IMR-90 (cell line): ENCODE data around the gene COL20A1.

ENCODE experiments used
- BHLHE40 ChIP-seq: fragments of 150-350 bp; IDR thresholded peaks from 2 replicates; pipeline ENCODE4 v1.6.1; 2016; ENCODE audit warnings: mild to moderate bottlenecking, low read depth, low read length
- CHD1 ChIP-seq: IDR thresholded peaks from 2 replicates; pipeline ENCODE4 v1.6.1; 2012; ENCODE audit warnings: low read depth, low read length, improper control_type of control experiment
- CTCF ChIP-seq: conservative IDR thresholded peaks from 2 replicates; pipeline ENCODE4 v1.5.1; 2012; ENCODE audit warnings: mild to moderate bottlenecking, low read depth, low read length, improper control_type of control experiment
- ELK1 ChIP-seq: fragments of 150-350 bp; IDR thresholded peaks from 2 replicates; pipeline ENCODE4 v1.6.1; 2016; ENCODE audit warnings: low read depth, mild to moderate bottlenecking, low read length, moderate library complexity, borderline replicate concordance
- MAFK ChIP-seq: IDR thresholded peaks from 2 replicates; pipeline ENCODE4 v1.6.1; 2012; ENCODE audit warnings: low read depth, low read length, improper control_type of control experiment
- MAZ ChIP-seq: IDR thresholded peaks from 2 replicates; pipeline ENCODE4 v1.6.1; 2012; ENCODE audit warnings: low read depth, mild to moderate bottlenecking, low read length, improper control_type of control experiment, moderate library complexity, borderline replicate concordance
- MXI1 ChIP-seq: IDR thresholded peaks from 2 replicates; pipeline ENCODE4 v1.6.1; 2012; ENCODE audit warnings: low read depth, mild to moderate bottlenecking, low read length, moderate library complexity, borderline replicate concordance
- POLR2A ChIP-seq: IDR thresholded peaks from 2 replicates; pipeline ENCODE4 v1.6.1; 2012; ENCODE audit warnings: mild to moderate bottlenecking, low read depth, low read length
- RAD21 ChIP-seq: IDR thresholded peaks from 2 replicates; pipeline ENCODE4 v1.6.1; 2012; ENCODE audit warnings: low read length, improper control_type of control experiment
- RFX5 ChIP-seq: IDR thresholded peaks from 2 replicates; pipeline ENCODE4 v1.8.0; 2012; ENCODE audit warnings: low read depth, mild to moderate bottlenecking, low read length, moderate library complexity
- SMC3 ChIP-seq: fragments of 150-350 bp; IDR thresholded peaks from 2 replicates; pipeline ENCODE4 v1.6.1; 2016; ENCODE audit warnings: low read depth, mild to moderate bottlenecking, antibody characterized with exemption, low read length, moderate library complexity
- USF2 ChIP-seq: fragments of 150-350 bp; IDR thresholded peaks from 2 replicates; pipeline ENCODE4 v1.6.1; 2017; ENCODE audit warnings: mild to moderate bottlenecking, antibody characterized with exemption, low read length, low read depth

- no peak for TF ChIP-seq CTCF
- TF ChIP-seq RFX5, result no peak
- TF ChIP-seq POLR2A, result no peak
- no peak for TF ChIP-seq USF2
- TF ChIP-seq BHLHE40, result no peak
- no peak for TF ChIP-seq MAZ
- no peak for TF ChIP-seq CHD1
- no peak for TF ChIP-seq RAD21
- TF ChIP-seq ELK1, result no peak
- TF ChIP-seq MAFK, result no peak
- TF ChIP-seq SMC3, result no peak
- TF ChIP-seq MXI1, result no peak
These were observed 35.8 kb downstream of the COL20A1 start for GRCh38 chr20:63328718-63329275.
